ENCODE results near the gene SLC8B1.

DNA sequence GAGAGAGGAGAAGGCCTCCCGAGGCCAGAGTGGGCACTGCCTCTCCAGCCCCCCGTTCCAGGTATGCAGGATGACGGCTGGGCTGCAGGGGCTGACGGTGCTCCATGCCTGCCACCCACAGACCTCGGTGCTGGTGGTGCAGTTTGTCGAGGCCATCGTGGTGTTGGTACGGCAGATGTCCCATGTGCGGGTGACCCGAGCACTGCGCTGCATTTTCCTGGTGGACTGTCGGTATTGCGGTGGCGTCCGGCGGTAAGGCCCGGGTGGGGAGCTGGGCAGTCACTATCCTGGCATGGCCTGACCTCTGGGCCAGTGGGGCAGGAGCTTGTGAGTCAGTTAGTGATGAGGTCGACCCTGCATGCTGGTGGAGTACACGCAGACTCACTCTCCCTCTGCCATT lies 66.3 kb downstream of the SLC8B1 start:
- TF ChIP-seq, protein P1, sequence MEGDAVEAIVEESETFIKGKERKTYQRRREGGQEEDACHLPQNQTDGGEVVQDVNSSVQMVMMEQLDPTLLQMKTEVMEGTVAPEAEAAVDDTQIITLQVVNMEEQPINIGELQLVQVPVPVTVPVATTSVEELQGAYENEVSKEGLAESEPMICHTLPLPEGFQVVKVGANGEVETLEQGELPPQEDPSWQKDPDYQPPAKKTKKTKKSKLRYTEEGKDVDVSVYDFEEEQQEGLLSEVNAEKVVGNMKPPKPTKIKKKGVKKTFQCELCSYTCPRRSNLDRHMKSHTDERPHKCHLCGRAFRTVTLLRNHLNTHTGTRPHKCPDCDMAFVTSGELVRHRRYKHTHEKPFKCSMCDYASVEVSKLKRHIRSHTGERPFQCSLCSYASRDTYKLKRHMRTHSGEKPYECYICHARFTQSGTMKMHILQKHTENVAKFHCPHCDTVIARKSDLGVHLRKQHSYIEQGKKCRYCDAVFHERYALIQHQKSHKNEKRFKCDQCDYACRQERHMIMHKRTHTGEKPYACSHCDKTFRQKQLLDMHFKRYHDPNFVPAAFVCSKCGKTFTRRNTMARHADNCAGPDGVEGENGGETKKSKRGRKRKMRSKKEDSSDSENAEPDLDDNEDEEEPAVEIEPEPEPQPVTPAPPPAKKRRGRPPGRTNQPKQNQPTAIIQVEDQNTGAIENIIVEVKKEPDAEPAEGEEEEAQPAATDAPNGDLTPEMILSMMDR (optimal IDR thresholded peaks at IDR 0.05 in 1 of 3, IDR thresholded peaks at IDR 0.05 in 1 of 3, conservative IDR thresholded peaks at IDR 0.05 in 1 of 3; ENCODE audit: extremely low read depth in 1 of 3, insufficient read depth in 2 of 3, low read length in 3 of 3), result no peak
- no peak for TF ChIP-seq EZH2 (IDR thresholded peaks at IDR 0.05; ENCODE audit: low read length)

Measured in keratinocyte (primary cell).